H1 (cell line): ENCODE measurements around the gene PRKAR2A. TPM values are rescaled to one million over a fixed set of nuclear protein-coding genes. Genes with fewer than 3 reads are reported as not detected.
A peak's percentile ranks its signal among the peaks of the same experiment; 100 is the strongest.

Experiments
- ASH2L ChIP-seq: fragments of 200-600, 300-600 bp; sonication (generic); IDR thresholded peaks from one replicate; pipeline ENCODE4 v1.7.1; 2017; ENCODE audit warnings: low read length
- CBX5 ChIP-seq: fragments of 300-800, 300-1000 bp; sonication (generic); IDR thresholded peaks from 2 replicates; pipeline ENCODE4 v1.7.1; 2016; ENCODE audit warnings: antibody characterized with exemption, low read length, low read depth
- CBX8 ChIP-seq: fragments of 300-800, 300-1000 bp; sonication (generic); IDR thresholded peaks from 2 replicates; pipeline ENCODE4 v1.7.1; 2016; ENCODE audit warnings: low read depth, low read length, borderline replicate concordance
- CREB1 ChIP-seq: IDR thresholded peaks from 2 replicates; pipeline ENCODE4 v1.6.1; 2012; ENCODE audit warnings: inconsistent platforms
- HDAC2 ChIP-seq, 2 experiments: fragments of 300-600 bp in 1 of 2; sonication (generic) in 1 of 2; IDR thresholded peaks; 2 replicates each; pipeline ENCODE4 v1.6.1; 2011 to 2012; ENCODE audit warnings: low read depth in 2 of 2, low read length in 2 of 2, mild to moderate bottlenecking in 2 of 2, moderate library complexity in 2 of 2, borderline replicate concordance in 1 of 2, inconsistent platforms in 1 of 2
- HDAC6 ChIP-seq: IDR thresholded peaks from one replicate; pipeline ENCODE4 v1.7.1; 2012; ENCODE audit warnings: low read depth, mild to moderate bottlenecking, inconsistent platforms, low read length, moderate library complexity
- JUND ChIP-seq: IDR thresholded peaks from 2 replicates; pipeline ENCODE4 v1.6.1; 2011; ENCODE audit warnings: mild to moderate bottlenecking, improper control_type of control experiment, low read length
- KDM4A ChIP-seq: IDR thresholded peaks from one replicate; pipeline ENCODE4 v1.7.1; 2012; ENCODE audit warnings: low read depth, mild to moderate bottlenecking, moderate library complexity, low read length, inconsistent platforms; ENCODE audit not compliant: severe bottlenecking
- KDM5A ChIP-seq: fragments of 200-600 bp; IDR thresholded peaks from 2 replicates; pipeline ENCODE4 v1.7.1; 2012; ENCODE audit warnings: mild to moderate bottlenecking, low read length, inconsistent platforms, mixed read lengths
- NRF1 ChIP-seq: IDR thresholded peaks from 2 replicates; pipeline ENCODE4 v1.6.1; 2011; ENCODE audit warnings: mild to moderate bottlenecking, low read depth, low read length, improper control_type of control experiment
- PHF8 ChIP-seq: fragments of 200-600 bp; sonication (generic); conservative IDR thresholded peaks from 2 replicates; pipeline ENCODE4 v1.7.1; 2012; ENCODE audit warnings: low read depth, mild to moderate bottlenecking, inconsistent platforms, low read length, moderate library complexity
- RBBP5 ChIP-seq: IDR thresholded peaks from 2 replicates; pipeline ENCODE4 v1.7.1; 2012; ENCODE audit warnings: low read depth, mild to moderate bottlenecking, inconsistent platforms, low read length, moderate library complexity, borderline replicate concordance
- RXRA ChIP-seq: IDR thresholded peaks from 2 replicates; pipeline ENCODE4 v1.6.1; 2011; ENCODE audit warnings: low read depth, mild to moderate bottlenecking, low read length, moderate library complexity; ENCODE audit not compliant: insufficient read depth
- SIN3A ChIP-seq, 2 experiments: IDR thresholded peaks in 1 of 2; conservative IDR thresholded peaks in 1 of 2; 2 replicates each; pipeline ENCODE4 v1.6.1; 2011 to 2012; ENCODE audit warnings: low read length in 2 of 2, improper control_type of control experiment in 1 of 2, low read depth in 1 of 2, mild to moderate bottlenecking in 1 of 2
- SRF ChIP-seq: IDR thresholded peaks from 2 replicates; pipeline ENCODE4 v1.6.1; 2011; ENCODE audit warnings: mild to moderate bottlenecking, low read depth, low read length, moderate library complexity
- TAF1 ChIP-seq: IDR thresholded peaks from 2 replicates; pipeline ENCODE4 v1.6.1; 2011; ENCODE audit warnings: mild to moderate bottlenecking, low read depth, low read length
- TCF12 ChIP-seq: IDR thresholded peaks from 2 replicates; pipeline ENCODE4 v1.6.1; 2011; ENCODE audit warnings: low read depth, mild to moderate bottlenecking, low read length
- polyA plus RNA-seq, 7 experiments: library from polyadenylated mRNA; depleted of rRNA in 3 of 7; stranded (reverse) in 5 of 7; unstranded in 2 of 7; fragments of >200 nt in 5 of 7; fragments of 200-250 nt in 2 of 7; gene quantifications; 1 replicate in 5 of 7; 2 replicates in 1 of 7; 4 replicates in 1 of 7; pipeline versions ENCODE4 v1.2.1 to v1.2.3, GENCODE V29; 2011 to 2013; ENCODE audit warnings: missing spikeins in 2 of 7, mixed read lengths in 2 of 7
- total RNA-seq: library from RNA; stranded (reverse); fragmentation: NEBNext Ultra II Directional; extraction: Animal tissue kit (Norgen Biotek cat#: 25700); gene quantifications from 2 replicates; pipeline ENCODE4 v1.2.1, GENCODE V29; 2021

The PRKAR2A gene
- total and polyA plus RNA-seq, 2 of the 8 experiments (the other 6 are each of a cell fraction or from before 2014, with no cell fraction given), result 6.3 to 42.4 TPM

- no peak for TF ChIP-seq RXRA
- no peak for TF ChIP-seq CBX5
- TF ChIP-seq RBBP5, result no peak
- peak; percentile 64; the same call in 1 of the 2 replicates for TF ChIP-seq CREB1
- TF ChIP-seq TAF1, result peak; percentile 40; the same call in 1 of the 2 replicates
- no peak for TF ChIP-seq CBX8
- peak in 1 of 2 experiments; percentile 61; a peak in 1 of 4 replicates for TF ChIP-seq HDAC2 (IDR thresholded peaks at IDR 0.05; ENCODE audit: borderline replicate concordance in 1 of 2, low read depth in 2 of 2, low read length in 2 of 2)
- no peak for TF ChIP-seq HDAC6
- peak; percentile 43 to 59; a peak in 2 of 4 replicates for TF ChIP-seq SIN3A (conservative IDR thresholded peaks at IDR 0.05 in 1 of 2, IDR thresholded peaks at IDR 0.05 in 1 of 2; ENCODE audit: low read depth in 1 of 2, low read length in 2 of 2)
- TF ChIP-seq NRF1, result peak; percentile 81
- TF ChIP-seq KDM5A, result no peak
- peak; percentile 46 for TF ChIP-seq PHF8
- TF ChIP-seq KDM4A, result peak; percentile 70
- TF ChIP-seq ASH2L, result peak; percentile 92
- no peak for TF ChIP-seq TCF12
- no peak for TF ChIP-seq SRF
- TF ChIP-seq JUND, result no peak
Observed at GRCh38 chr3:48847504-48848423, at the start of gene PRKAR2A (continued).
